CD14-positive monocyte (primary cell): Measurements from ENCODE around the gene ALDH4A1. TPM values are rescaled to one million over a fixed set of nuclear protein-coding genes. Genes with fewer than 3 reads are reported as not detected.

Experiments used
- DNase-seq, 3 donors: peaks; one replicate each; pipeline ENCODE4 v3.0.0-alpha.2; 2011 to 2022
- H2AFZ ChIP-seq: 2 replicates; pipeline ENCODE4 v1.6.0; 2012; ENCODE audit warnings: mild to moderate bottlenecking, low read depth, low read length, inconsistent platforms; ENCODE audit not compliant: insufficient read depth, poor library complexity, severe bottlenecking
- H3K27ac ChIP-seq, 2 donors: 1 replicate in 1 of 2; 2 replicates in 1 of 2; pipeline ENCODE4 v1.5.1; 2012 to 2013; ENCODE audit warnings: low read length in 2 of 2, control low read depth in 1 of 2, inconsistent platforms in 1 of 2, low read depth in 1 of 2, mild to moderate bottlenecking in 1 of 2
- H3K27me3 ChIP-seq, 2 donors: one replicate each; pipeline versions ENCODE4 v1.6.0 to v1.6.1; 2011 to 2013; ENCODE audit warnings: low read length in 2 of 2; ENCODE audit not compliant: control insufficient read depth in 2 of 2, insufficient read depth in 2 of 2
- H3K36me3 ChIP-seq, 2 donors: replicated peaks in 1 of 2; 1 replicate in 1 of 2; 2 replicates in 1 of 2; pipeline versions ENCODE4 v1.5.1 to v1.6.1; 2012 to 2013; ENCODE audit warnings: low read length in 2 of 2, control low read depth in 1 of 2, inconsistent platforms in 1 of 2, mild to moderate bottlenecking in 1 of 2; ENCODE audit not compliant: insufficient read depth in 2 of 2, control insufficient read depth in 1 of 2
- H3K4me1 ChIP-seq, 2 donors: 1 replicate in 1 of 2; 2 replicates in 1 of 2; pipeline versions ENCODE4 v1.5.1 to v1.6.1; 2012 to 2013; ENCODE audit warnings: low read length in 2 of 2, control low read depth in 1 of 2, inconsistent platforms in 1 of 2, mild to moderate bottlenecking in 1 of 2, moderate library complexity in 1 of 2; ENCODE audit not compliant: insufficient read depth in 2 of 2, control insufficient read depth in 1 of 2
- H3K4me2 ChIP-seq: replicated peaks from 2 replicates; pipeline ENCODE3; 2012; ENCODE audit warnings: low read length, moderate library complexity, mild to moderate bottlenecking; ENCODE audit not compliant: poor library complexity, severe bottlenecking; ENCODE audit errors: extremely low read depth
- H3K4me3 ChIP-seq, 3 experiments: fragments of 200-600 bp in 1 of 3; sonication (generic) in 1 of 3; replicated peaks in 1 of 3; 1 replicate in 2 of 3; 2 replicates in 1 of 3; pipeline ENCODE4 v1.5.1; 2011 to 2013; ENCODE audit warnings: low read length in 3 of 3, mild to moderate bottlenecking in 3 of 3, control low read depth in 2 of 3, low read depth in 2 of 3, inconsistent platforms in 1 of 3, moderate library complexity in 1 of 3
- H3K79me2 ChIP-seq: 2 replicates; pipeline ENCODE4 v1.6.0; 2012; ENCODE audit warnings: mild to moderate bottlenecking, control low read depth, inconsistent platforms, low read length, moderate library complexity; ENCODE audit not compliant: insufficient read depth
- H3K9ac ChIP-seq: 2 replicates; pipeline ENCODE4 v1.6.0; 2017; ENCODE audit warnings: low read length, mild to moderate bottlenecking; ENCODE audit not compliant: insufficient read depth, poor library complexity, severe bottlenecking
- H3K9me3 ChIP-seq, 2 donors: replicated peaks in 1 of 2; 1 replicate in 1 of 2; 2 replicates in 1 of 2; pipeline versions ENCODE4 v1.5.1 to v1.6.1; 2012 to 2013; ENCODE audit warnings: low read length in 2 of 2, control low read depth in 1 of 2; ENCODE audit not compliant: control insufficient read depth in 1 of 2, insufficient read depth in 1 of 2
- H4K20me1 ChIP-seq: 2 replicates; pipeline ENCODE4 v1.6.0; 2012; ENCODE audit warnings: mild to moderate bottlenecking, low read length, control low read depth, moderate library complexity; ENCODE audit not compliant: insufficient read depth
- H3K27ac Mint-ChIP-seq, 7 donors: one replicate each; pipeline ENCODE4 v1.8.0; 2020; ENCODE audit warnings: mild to moderate bottlenecking in 7 of 7, mixed read lengths in 7 of 7, moderate library complexity in 6 of 7, inconsistent platforms in 2 of 7
- H3K27me3 Mint-ChIP-seq, 3 donors: one replicate each; pipeline ENCODE4 v1.8.0; 2021 to 2022; ENCODE audit warnings: low read depth in 3 of 3, mild to moderate bottlenecking in 3 of 3, mixed read lengths in 3 of 3, moderate library complexity in 3 of 3, inconsistent platforms in 1 of 3
- H3K36me3 Mint-ChIP-seq, 2 donors: one replicate each; pipeline ENCODE4 v1.8.0; 2020; ENCODE audit warnings: mixed read lengths in 2 of 2, inconsistent platforms in 1 of 2, mild to moderate bottlenecking in 1 of 2
- H3K4me1 Mint-ChIP-seq: one replicate; pipeline ENCODE4 v1.8.0; 2020; ENCODE audit warnings: mild to moderate bottlenecking, mixed read lengths
- H3K4me3 Mint-ChIP-seq, 2 donors: one replicate each; pipeline ENCODE4 v1.8.0; 2020; ENCODE audit warnings: mild to moderate bottlenecking in 2 of 2, mixed read lengths in 2 of 2, moderate library complexity in 1 of 2
- H3K9me3 Mint-ChIP-seq, 7 donors: one replicate each; pipeline ENCODE4 v1.8.0; 2020 to 2022; ENCODE audit warnings: mixed read lengths in 7 of 7, mild to moderate bottlenecking in 6 of 7, moderate library complexity in 6 of 7, inconsistent platforms in 2 of 7
- WGBS: methylation state at CpG from one replicate; pipeline ENCODE4 v1.1.5; 2013; ENCODE audit warnings: missing lambda C conversion rate; ENCODE audit not compliant: insufficient coverage; 5-methylcytosine and 5-hydroxymethylcytosine counted together
- intact Hi-C, 2 donors: fragments of 100-400 bp; cut with micrococcal nuclease; formaldehyde crosslinking; loops; one replicate each; pipeline versions ENCODE4 v1.15.0 to v1.15.1; 2023
- polyA plus RNA-seq, 3 donors: library from polyadenylated mRNA; depleted of rRNA in 1 of 3; unstranded in 2 of 3; stranded (reverse) in 1 of 3; fragments of 300-500 nt in 2 of 3; fragments of >200 nt in 1 of 3; fragmentation: Illumina TruSeq in 2 of 3; gene quantifications; 1 replicate in 2 of 3; 2 replicates in 1 of 3; pipeline ENCODE4 v1.2.3, GENCODE V29; 2012 to 2021
- TF ChIP-seq, protein P1 (sequence below): fragments of 200-600 bp; IDR thresholded peaks from one replicate; pipeline ENCODE4 v1.8.0; 2022; ENCODE audit warnings: antibody characterized with exemption, mild to moderate bottlenecking

Gene ALDH4A1
- polyA plus RNA-seq, 3 donors = 4.8 to 7.8 (median 6.1) TPM

DNA sequence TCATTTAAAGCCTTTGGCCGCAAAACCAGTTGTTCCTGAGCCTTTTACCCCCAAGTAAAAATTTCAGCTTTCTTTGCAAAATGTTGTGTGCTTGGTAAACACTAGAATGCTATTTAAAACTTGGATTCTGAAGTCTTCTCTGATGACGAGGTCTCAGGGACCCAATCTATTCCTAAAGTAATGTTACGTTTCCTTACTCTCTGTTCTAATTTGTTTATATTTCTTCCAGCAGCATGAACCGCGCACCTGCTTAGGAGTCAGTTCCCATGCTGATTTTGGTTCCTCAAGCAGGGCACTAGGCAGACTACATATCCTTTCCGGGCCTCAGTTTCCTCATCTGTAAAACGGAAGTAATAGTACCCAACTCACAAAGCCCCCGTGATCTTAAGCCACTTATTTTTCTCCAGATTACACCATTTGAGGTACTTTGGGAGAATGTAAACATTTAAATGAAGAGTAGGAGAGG lies 969 bp upstream of the ALDH4A1 start:
- peaks cover 1% of the 10 kb centered on the region in 2 donors for H3K36me3 Mint-ChIP-seq
- peaks cover 0 to 2% of the 10 kb centered on the region in 2 donors for H3K36me3 ChIP-seq
- peak overlapping the region; percentile 71 to 88 for H3K27ac ChIP-seq
- 29% methylated on average over 4 of the region's 8 CpGs for WGBS
- peak overlapping the region; percentile 37 to 88 (median 77) for H3K4me3 ChIP-seq
- intact Hi-C loops = loop anchor here in 1 of 2 donors (5.0 to 10.0 kb wide), 2 partner anchors 179 to 301 kb away; no protein-coding TSS in a partner anchor
- H3K9me3 Mint-ChIP-seq = no peaks in the 10 kb centered on the region
- peak overlapping the region; percentile 42 to 100 (median 98) for H3K27ac Mint-ChIP-seq
- H3K4me3 Mint-ChIP-seq = peak overlapping the region; percentile 93 to 98
- peak overlapping the region; percentile 85 for H3K9ac ChIP-seq
- no peaks in the 10 kb centered on the region for H3K9me3 ChIP-seq
- peaks cover 8% of the 10 kb centered on the region for H4K20me1 ChIP-seq
- peaks cover 21% of the 10 kb centered on the region for H3K79me2 ChIP-seq
- peaks cover 39 to 57% of the 10 kb centered on the region in 2 donors for H3K4me1 ChIP-seq
- peak overlapping the region; percentile 99 for H3K4me2 ChIP-seq
- peak overlapping the region; percentile 85 for H2AFZ ChIP-seq
- H3K4me1 Mint-ChIP-seq = peaks cover 61% of the 10 kb centered on the region
- peaks cover 0 to 1% (median 0%) of the 10 kb centered on the region in 3 donors for H3K27me3 Mint-ChIP-seq
- TF ChIP-seq, protein P1, sequence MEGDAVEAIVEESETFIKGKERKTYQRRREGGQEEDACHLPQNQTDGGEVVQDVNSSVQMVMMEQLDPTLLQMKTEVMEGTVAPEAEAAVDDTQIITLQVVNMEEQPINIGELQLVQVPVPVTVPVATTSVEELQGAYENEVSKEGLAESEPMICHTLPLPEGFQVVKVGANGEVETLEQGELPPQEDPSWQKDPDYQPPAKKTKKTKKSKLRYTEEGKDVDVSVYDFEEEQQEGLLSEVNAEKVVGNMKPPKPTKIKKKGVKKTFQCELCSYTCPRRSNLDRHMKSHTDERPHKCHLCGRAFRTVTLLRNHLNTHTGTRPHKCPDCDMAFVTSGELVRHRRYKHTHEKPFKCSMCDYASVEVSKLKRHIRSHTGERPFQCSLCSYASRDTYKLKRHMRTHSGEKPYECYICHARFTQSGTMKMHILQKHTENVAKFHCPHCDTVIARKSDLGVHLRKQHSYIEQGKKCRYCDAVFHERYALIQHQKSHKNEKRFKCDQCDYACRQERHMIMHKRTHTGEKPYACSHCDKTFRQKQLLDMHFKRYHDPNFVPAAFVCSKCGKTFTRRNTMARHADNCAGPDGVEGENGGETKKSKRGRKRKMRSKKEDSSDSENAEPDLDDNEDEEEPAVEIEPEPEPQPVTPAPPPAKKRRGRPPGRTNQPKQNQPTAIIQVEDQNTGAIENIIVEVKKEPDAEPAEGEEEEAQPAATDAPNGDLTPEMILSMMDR = no peak
- no peaks in the 10 kb centered on the region for H3K27me3 ChIP-seq
- DNase-seq = peak in 1 of 3 donors; percentile 38

DNA sequence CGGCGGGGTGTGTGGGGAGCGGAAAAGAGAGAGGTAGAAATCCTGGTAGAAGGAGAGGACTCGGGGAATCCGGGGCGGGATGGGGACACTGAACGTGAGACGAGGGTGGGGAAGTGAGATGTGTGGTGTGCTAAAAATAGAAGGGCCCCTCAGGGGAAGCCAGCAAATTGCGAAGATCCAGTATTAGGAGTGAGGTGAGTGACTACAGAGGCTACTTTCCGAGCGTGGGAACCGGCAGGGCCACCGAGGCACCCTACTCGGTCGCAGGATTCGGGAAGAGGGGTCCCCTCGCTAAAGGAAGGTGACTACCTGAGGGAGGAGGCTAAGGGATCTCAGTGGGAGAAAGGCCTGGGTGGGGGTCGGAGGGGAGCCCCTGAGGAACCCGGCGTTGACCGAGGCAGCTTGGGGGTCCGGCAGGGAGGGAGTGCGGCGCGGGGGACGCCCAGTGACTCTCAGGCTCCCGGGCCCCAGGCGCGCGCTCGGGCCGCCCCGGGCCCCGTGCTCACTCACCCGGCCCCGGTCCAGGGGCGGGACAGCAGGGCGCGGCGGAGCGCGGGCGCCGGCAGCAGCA lies 318 bp downstream of the ALDH4A1 start:
- Histone ChIP-seq H3K79me2 (peaks cover 21% of the 10 kb centered on the region), H3K4me3 (peak overlapping the region; percentile 77 to 88 (median 78)), H3K27me3 (no peaks in the 10 kb centered on the region), H3K9ac (peak overlapping the region; percentile 85), H2AFZ (peak overlapping the region; percentile 85), H3K4me2 (peak overlapping the region; percentile 99), H4K20me1 (peaks cover 8% of the 10 kb centered on the region), H3K4me1 (peaks cover 26 to 44% of the 10 kb centered on the region in 2 donors), H3K9me3 (no peaks in the 10 kb centered on the region), H3K36me3 (peaks cover 7 to 8% of the 10 kb centered on the region in 2 donors), H3K27ac (peak overlapping the region; percentile 71 to 88)
- H3K27ac Mint-ChIP-seq = peak overlapping the region; percentile 98 to 100 (median 99)
- DNase-seq = peak in 2 of 3 donors; percentile 24 to 41
- WGBS = 0% methylated on average over 41 of the region's 44 CpGs
- peaks cover 12 to 14% of the 10 kb centered on the region in 2 donors for H3K36me3 Mint-ChIP-seq
- no peaks in the 10 kb centered on the region for H3K9me3 Mint-ChIP-seq
- H3K4me1 Mint-ChIP-seq = peaks cover 48% of the 10 kb centered on the region
- TF ChIP-seq, protein P1 = no peak
- H3K4me3 Mint-ChIP-seq = peak overlapping the region; percentile 97 to 98
- intact Hi-C loops = loop anchor here in 1 of 2 donors (5.0 to 10.0 kb wide), 2 partner anchors 180 to 303 kb away; no protein-coding TSS in a partner anchor
- H3K27me3 Mint-ChIP-seq = peaks cover 0 to 1% (median 0%) of the 10 kb centered on the region in 3 donors
